MM.1S (cell line): Measurements from ENCODE around the gene SLC38A1.

Source experiments
- DNase-seq: peaks from one replicate; pipeline ENCODE4 v3.0.0-alpha.2; 2015
- H2AFZ ChIP-seq: fragments of 300-600 bp; sonication (generic); 2 replicates; pipeline ENCODE4 v1.6.0; 2016; ENCODE audit warnings: antibody characterized with exemption, low read length
- H3F3A ChIP-seq: fragments of 300-600 bp; sonication (generic); 2 replicates; pipeline ENCODE4 v1.6.1; 2016; ENCODE audit warnings: mild to moderate bottlenecking, antibody characterized with exemption, low read length, moderate library complexity, mixed read lengths; ENCODE audit not compliant: insufficient read depth
- H3K27ac ChIP-seq: fragments of 300-600 bp; sonication (generic); 2 replicates; pipeline ENCODE4 v1.5.1; 2016; ENCODE audit warnings: mild to moderate bottlenecking, low read length
- H3K27me3 ChIP-seq: fragments of 300-600 bp; sonication (generic); replicated peaks from 2 replicates; pipeline ENCODE4 v1.6.0; 2016; ENCODE audit warnings: low read length; ENCODE audit not compliant: insufficient read depth
- H3K36me3 ChIP-seq: fragments of 300-600 bp; sonication (generic); replicated peaks from 2 replicates; pipeline ENCODE4 v1.6.1; 2016; ENCODE audit warnings: mild to moderate bottlenecking, low read length, mixed read lengths; ENCODE audit not compliant: insufficient read depth
- H3K4me1 ChIP-seq: fragments of 300-600 bp; sonication (generic); 2 replicates; pipeline ENCODE4 v1.6.1; 2016; ENCODE audit warnings: low read length, mixed read lengths
- H3K4me2 ChIP-seq: fragments of 300-600 bp; sonication (generic); 2 replicates; pipeline ENCODE4 v1.6.0; 2016; ENCODE audit warnings: low read depth, low read length
- H3K4me3 ChIP-seq: fragments of 300-600 bp; sonication (generic); 2 replicates; pipeline ENCODE4 v1.5.1; 2016; ENCODE audit warnings: low read length, mixed read lengths
- H3K79me2 ChIP-seq: fragments of 300-600 bp; sonication (generic); 2 replicates; pipeline ENCODE4 v1.6.1; 2016; ENCODE audit warnings: mixed run types, low read length, mixed read lengths
- H3K9ac ChIP-seq: fragments of 300-600 bp; sonication (generic); 2 replicates; pipeline ENCODE4 v1.6.1; 2016; ENCODE audit warnings: low read length, mixed read lengths
- H3K9me2 ChIP-seq: fragments of 300-600 bp; sonication (generic); replicated peaks from 2 replicates; pipeline ENCODE4 v1.6.1; 2016; ENCODE audit warnings: mild to moderate bottlenecking, low read length, mixed read lengths; ENCODE audit not compliant: insufficient read depth
- H3K9me3 ChIP-seq: fragments of 300-600 bp; sonication (generic); replicated peaks from 2 replicates; pipeline ENCODE4 v1.6.1; 2016; ENCODE audit warnings: mild to moderate bottlenecking, low read length, mixed read lengths; ENCODE audit not compliant: insufficient read depth
- H4K20me1 ChIP-seq: fragments of 300-600 bp; sonication (generic); 2 replicates; pipeline ENCODE4 v1.6.1; 2016; ENCODE audit warnings: mild to moderate bottlenecking, low read length, moderate library complexity, mixed read lengths; ENCODE audit not compliant: insufficient read depth
- CTCF ChIP-seq: fragments of 300-600 bp; sonication (generic); IDR thresholded peaks from 2 replicates; pipeline ENCODE4 v1.5.1; 2016; ENCODE audit warnings: antibody characterized with exemption, low read length, mixed read lengths
- EZH2 ChIP-seq: fragments of 300-600 bp; sonication (generic); optimal IDR thresholded peaks from 2 replicates; pipeline ENCODE3; 2017; ENCODE audit warnings: low read depth, mild to moderate bottlenecking, antibody characterized with exemption, low read length, mixed read lengths
- EZH2phosphoT487 ChIP-seq: fragments of 300-600 bp; sonication (generic); IDR thresholded peaks from 2 replicates; pipeline ENCODE4 v1.6.1; 2018; ENCODE audit warnings: antibody characterized with exemption, low read length

SLC38A1 gene

DNA sequence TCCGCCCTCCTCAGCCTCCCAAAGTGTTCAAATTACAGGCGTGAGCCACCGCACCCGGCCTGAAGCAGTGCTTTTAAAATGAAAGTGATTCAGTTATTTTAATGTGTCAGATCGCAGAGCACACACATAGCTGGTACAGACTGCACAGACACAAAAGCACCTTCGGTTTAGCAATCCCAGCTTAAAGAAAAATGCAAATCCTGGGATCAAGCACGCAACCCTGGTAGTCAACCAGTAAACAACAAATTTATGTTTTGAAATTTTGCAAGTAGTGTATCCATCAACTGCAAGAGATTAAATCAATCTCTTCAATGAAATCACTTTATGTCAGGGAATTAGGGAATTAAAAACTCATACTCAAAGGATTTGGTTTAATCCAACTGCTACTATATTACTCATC lies 28.4 kb downstream of the SLC38A1 start:
- Histone ChIP-seq H3K4me2 (no peak overlapping the region), H3K9me3 (no peaks in the 10 kb centered on the region), H2AFZ (no peak overlapping the region), H3K9me2 (no peaks in the 10 kb centered on the region), H3K4me3 (no peak overlapping the region), H3K79me2 (peaks cover 94% of the 10 kb centered on the region), H3K27me3 (no peaks in the 10 kb centered on the region), H3K36me3 (0 out of 2 replicates have a peak, but pooled peaks cover 3% of the 10 kb centered on the region), H3K9ac (no peak overlapping the region), H3K4me1 (no peaks in the 10 kb centered on the region), H3K27ac (no peak overlapping the region), H3F3A (no peaks in the 10 kb centered on the region), H4K20me1 (no peaks in the 10 kb centered on the region)
- no peak for DNase-seq
- TF ChIP-seq EZH2phosphoT487 (no peak), CTCF (no peak), EZH2 (no peak)

DNA sequence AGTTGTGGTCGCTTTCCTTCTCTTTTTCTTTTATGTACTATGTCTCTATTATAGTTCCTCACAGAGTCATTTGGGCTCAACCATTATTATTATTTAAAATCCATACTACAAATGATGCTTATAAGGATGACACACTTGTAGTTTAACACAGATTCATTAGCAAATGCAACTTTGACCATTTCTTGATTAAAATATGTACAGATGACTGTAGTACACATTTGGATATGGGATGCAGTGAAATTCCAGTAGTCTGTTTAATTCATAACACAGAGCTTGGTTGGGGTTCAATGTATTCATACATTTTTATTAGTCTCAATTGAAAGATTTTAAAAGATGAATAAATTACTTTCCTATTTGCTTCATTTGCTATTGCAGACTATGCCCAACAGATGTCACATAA lies 30.0 kb downstream of the SLC38A1 start:
- no peak for DNase-seq
- Histone ChIP-seq H3K4me2 (no peak overlapping the region), H3K79me2 (peaks cover 94% of the 10 kb centered on the region), H3K9me3 (no peaks in the 10 kb centered on the region), H3K27ac (no peak overlapping the region), H2AFZ (no peak overlapping the region), H3K9ac (no peak overlapping the region), H3K27me3 (no peaks in the 10 kb centered on the region), H3K4me3 (no peak overlapping the region), H3K36me3 (0 out of 2 replicates have a peak, but pooled peaks cover 3% of the 10 kb centered on the region), H3K4me1 (no peaks in the 10 kb centered on the region), H3K9me2 (no peaks in the 10 kb centered on the region), H3F3A (no peaks in the 10 kb centered on the region), H4K20me1 (no peaks in the 10 kb centered on the region)
- TF ChIP-seq CTCF, result no peak
- no peak for TF ChIP-seq EZH2phosphoT487
- no peak for TF ChIP-seq EZH2

GRCh38 chr12:46237371-46238045 lies 31.3 kb downstream of the SLC38A1 start:
- Histone ChIP-seq H3K9ac (no peak overlapping the region), H2AFZ (no peak overlapping the region), H3K4me3 (no peak overlapping the region), H4K20me1 (no peaks in the 10 kb centered on the region), H3K27me3 (no peaks in the 10 kb centered on the region), H3K27ac (no peak overlapping the region), H3K4me1 (no peaks in the 10 kb centered on the region), H3K79me2 (peaks cover 92% of the 10 kb centered on the region), H3F3A (no peaks in the 10 kb centered on the region), H3K4me2 (no peak overlapping the region), H3K36me3 (0 out of 2 replicates have a peak, but pooled peaks cover 3% of the 10 kb centered on the region), H3K9me2 (no peaks in the 10 kb centered on the region), H3K9me3 (no peaks in the 10 kb centered on the region)
- no peak for TF ChIP-seq CTCF
- no peak for TF ChIP-seq EZH2
- no peak for TF ChIP-seq EZH2phosphoT487
- no peak for DNase-seq
